ENCODE results near the gene TPCN2. TPM values are rescaled to one million over a fixed set of nuclear protein-coding genes. Genes with fewer than 3 reads are reported as not detected.

The TPCN2 gene
- total and polyA plus RNA-seq, 4 donors, result 6.4 to 20.8 (median 12.1) TPM

GRCh38 chr11:69121021-69121420 lies 72.3 kb downstream of the TPCN2 start:
- Histone ChIP-seq H3K36me3 (ENCODE audit: control insufficient read depth in 4 of 4, insufficient read depth in 3 of 4, low read depth in 1 of 4, low read length in 3 of 4) (no peaks in the 10 kb centered on the region), H3K9ac (ENCODE audit: low read depth in 1 of 2, low read length in 2 of 2) (no peak overlapping the region), H3K27ac (ENCODE audit: low read depth in 1 of 2, low read length in 2 of 2) (no peak overlapping the region), H3K4me1 (ENCODE audit: control insufficient read depth in 4 of 4, insufficient read depth in 4 of 4, low read length in 3 of 4) (peaks cover 0 to 1% (median 0%) of the 10 kb centered on the region in 4 donors), H3K9me3 (ENCODE audit: control insufficient read depth in 4 of 4, low read length in 3 of 4) (peaks cover 0 to 4% (median 0%) of the 10 kb centered on the region in 4 donors), H3K4me3 (ENCODE audit: low read depth in 1 of 3, low read length in 3 of 3) (no peak overlapping the region), H3K27me3 (ENCODE audit: control insufficient read depth in 4 of 4, insufficient read depth in 4 of 4, low read length in 3 of 4) (no peaks in the 10 kb centered on the region)
- no peak for DNase-seq (ENCODE audit: low spot score)
- 88% methylated on average over 9 of the region's 9 CpGs for WGBS
- TF ChIP-seq REST (IDR thresholded peaks at IDR 0.05) (no peak), YY1 (IDR thresholded peaks at IDR 0.05) (no peak), ATF3 (IDR thresholded peaks at IDR 0.05) (no peak), CTCF (IDR thresholded peaks at IDR 0.05; ENCODE audit: low read depth, low read length, missing input control) (no peak), NR2F2 (IDR thresholded peaks at IDR 0.05) (no peak), SP1 (IDR thresholded peaks at IDR 0.05) (no peak), GABPA (IDR thresholded peaks at IDR 0.05 in 1 of 2, conservative IDR thresholded peaks at IDR 0.05 in 1 of 2) (no peak), RAD21 (IDR thresholded peaks at IDR 0.05) (no peak), JUND (IDR thresholded peaks at IDR 0.05) (no peak), MAX (IDR thresholded peaks at IDR 0.05) (no peak), FOXA2 (IDR thresholded peaks at IDR 0.05) (no peak)

- Histone ChIP-seq H3K27me3 (ENCODE audit: control insufficient read depth in 4 of 4, insufficient read depth in 4 of 4, low read length in 3 of 4) (no peaks in the 10 kb centered on the region), H3K27ac (ENCODE audit: low read depth in 1 of 2, low read length in 2 of 2) (no peak overlapping the region), H3K9me3 (ENCODE audit: control insufficient read depth in 4 of 4, low read length in 3 of 4) (peaks cover 0 to 4% (median 0%) of the 10 kb centered on the region in 4 donors), H3K36me3 (ENCODE audit: control insufficient read depth in 4 of 4, insufficient read depth in 3 of 4, low read depth in 1 of 4, low read length in 3 of 4) (no peaks in the 10 kb centered on the region), H3K4me3 (ENCODE audit: low read depth in 1 of 3, low read length in 3 of 3) (no peak overlapping the region), H3K4me1 (ENCODE audit: control insufficient read depth in 4 of 4, insufficient read depth in 4 of 4, low read length in 3 of 4) (peaks cover 0 to 1% (median 0%) of the 10 kb centered on the region in 4 donors), H3K9ac (ENCODE audit: low read depth in 1 of 2, low read length in 2 of 2) (no peak overlapping the region)
- no peak for TF ChIP-seq JUND (IDR thresholded peaks at IDR 0.05)
- TF ChIP-seq TAF1 (conservative IDR thresholded peaks at IDR 0.05), result no peak
- no peak for TF ChIP-seq GABPA (IDR thresholded peaks at IDR 0.05 in 1 of 2, conservative IDR thresholded peaks at IDR 0.05 in 1 of 2)
- TF ChIP-seq RXRA (IDR thresholded peaks at IDR 0.05), result no peak
- no peak for TF ChIP-seq ZBTB33 (IDR thresholded peaks at IDR 0.05)
- TF ChIP-seq REST (IDR thresholded peaks at IDR 0.05), result no peak
- no peak for TF ChIP-seq EGR1 (IDR thresholded peaks at IDR 0.05; ENCODE audit: low read depth in 2 of 2)
- TF ChIP-seq SP1 (IDR thresholded peaks at IDR 0.05), result no peak
- no peak for TF ChIP-seq ATF3 (IDR thresholded peaks at IDR 0.05)
- DNase-seq (ENCODE audit: low spot score), result no peak
- 92% methylated on average over 19 of the region's 19 CpGs for WGBS
Measured at GRCh38 chr11:69121621-69122325, 73.0 kb downstream of the TPCN2 start.
